DMS79 treated with DMSO at 0.1 percent for 48 hours (cell line): Measurements from ENCODE around the gene CEMIP.

Source experiments
- DNase-seq: peaks from one replicate; lab custom pipeline; 2025; lab: John Stamatoyannopoulos, UW

Gene CEMIP

DNA sequence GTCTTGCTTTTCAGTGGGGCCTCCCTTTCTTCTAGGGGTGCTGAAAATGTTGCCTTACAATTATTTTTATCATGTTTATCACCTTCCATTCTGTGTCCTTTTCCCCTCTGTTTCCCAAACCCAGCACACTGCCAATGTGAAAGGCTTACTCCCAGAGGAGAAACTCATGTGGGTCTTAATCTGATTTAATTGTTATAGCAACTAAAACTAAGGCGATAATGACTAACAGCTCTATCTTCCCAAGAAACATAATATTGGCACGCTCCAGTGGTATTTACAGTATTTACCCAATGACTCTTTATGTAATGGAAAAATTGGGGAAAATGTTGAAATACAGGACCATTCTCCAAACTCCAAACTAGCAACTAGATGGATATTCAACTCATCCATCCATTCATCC is 152.0 kb downstream of the CEMIP start:
- no peak for DNase-seq

GRCh38 chr15:80931721-80932512 is 152.7 kb downstream of the CEMIP start:
- no peak for DNase-seq

DNA sequence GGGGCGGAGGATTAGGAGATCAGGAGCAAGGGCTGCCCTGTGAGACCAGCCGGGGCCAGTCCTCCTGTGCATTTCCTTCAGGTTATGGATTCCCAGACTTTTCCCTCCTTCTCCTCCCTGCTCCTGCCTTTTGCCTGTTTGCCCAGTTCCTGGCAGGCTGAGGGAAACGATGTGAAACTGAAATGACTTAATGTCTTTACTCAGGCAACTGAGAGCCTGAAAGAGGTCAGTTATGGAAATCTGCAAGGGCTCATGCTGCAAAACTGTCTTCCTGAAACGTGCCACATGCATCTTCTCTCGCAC is 153.3 kb downstream of the CEMIP start:
- DNase-seq = no peak

GRCh38 chr15:80932989-80933388 is 153.8 kb downstream of the CEMIP start:
- DNase-seq = no peak

DNA sequence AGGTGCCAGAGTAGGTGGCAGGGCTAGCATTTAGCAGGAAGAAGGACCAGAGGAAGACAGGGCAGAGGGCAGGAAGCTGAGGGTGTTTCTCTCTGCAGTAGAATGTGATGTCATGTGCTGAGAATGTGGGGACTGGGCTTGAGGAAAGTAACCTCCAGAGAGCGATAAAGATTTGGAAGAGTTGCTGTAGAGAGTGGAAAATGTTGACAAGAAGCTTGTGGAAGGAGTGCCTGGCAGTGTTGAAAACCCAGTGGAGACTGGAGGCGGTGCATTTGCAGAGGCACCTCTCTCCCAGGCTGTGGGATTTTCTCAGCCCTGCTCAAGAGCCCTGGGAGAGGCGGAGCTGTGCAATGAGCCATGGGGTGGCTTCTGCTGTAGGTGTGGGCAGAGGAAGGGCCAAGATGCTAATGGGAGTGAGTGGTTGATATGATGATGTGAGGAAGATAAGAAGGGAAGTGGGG is 155.6 kb downstream of the CEMIP start:
- no peak for DNase-seq

DNA sequence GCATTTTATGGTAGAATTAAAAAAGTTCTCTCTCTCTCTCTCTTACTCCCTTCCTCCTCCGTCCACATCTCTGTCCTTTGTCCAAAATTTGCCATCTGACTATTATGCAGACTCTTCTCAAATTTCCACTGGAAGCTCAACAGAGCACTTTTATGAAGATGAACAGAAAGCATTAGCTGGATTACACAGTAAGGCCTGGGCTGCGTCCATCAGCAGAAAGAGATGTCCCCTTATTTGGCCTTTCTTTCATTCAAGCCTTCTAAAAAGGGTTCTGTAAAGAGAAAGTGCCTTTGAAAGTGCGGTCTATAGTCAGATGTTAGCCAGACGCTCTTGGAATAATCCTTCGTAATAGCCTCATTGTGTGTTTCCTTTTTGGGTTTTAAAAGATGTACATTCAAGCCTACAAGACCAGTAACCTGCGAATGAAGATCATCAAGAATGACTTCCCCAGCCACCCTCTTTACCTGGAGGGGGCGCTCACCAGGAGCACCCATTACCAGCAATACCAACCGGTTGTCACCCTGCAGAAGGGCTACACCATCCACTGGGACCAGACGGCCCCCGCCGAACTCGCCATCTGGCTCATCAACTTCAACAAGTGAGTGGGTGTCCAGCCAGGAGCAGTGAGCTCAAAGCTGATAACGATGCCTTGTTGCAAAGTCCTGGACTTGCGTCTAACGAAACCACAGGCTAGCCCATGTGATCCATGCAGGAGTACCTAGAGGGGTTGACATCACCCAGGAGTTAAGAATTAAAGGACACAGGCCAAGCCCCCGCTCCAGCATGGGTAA is 157.3 kb downstream of the CEMIP start:
- no peak for DNase-seq

- no peak for DNase-seq
These were observed 158.5 kb downstream of the CEMIP start for GRCh38 chr15:80937718-80938117.

DNA sequence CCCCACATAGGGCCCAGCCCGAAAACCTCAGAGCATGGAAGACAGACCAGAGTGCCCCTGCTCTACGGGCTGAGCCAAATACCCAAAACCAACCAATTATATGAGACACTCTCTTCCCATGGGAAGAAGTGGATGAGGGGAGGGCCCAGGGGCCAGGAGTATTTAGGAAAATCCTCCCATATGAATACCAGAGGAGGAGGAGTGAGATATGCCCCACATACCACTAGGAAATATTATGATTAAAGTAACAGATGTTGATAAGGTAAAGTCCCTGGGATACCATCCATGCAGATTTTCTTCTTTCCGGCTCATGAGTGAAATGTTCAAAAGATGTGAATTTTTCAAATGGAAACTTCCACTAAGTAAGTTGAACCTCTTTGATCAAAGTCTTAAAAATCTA is 160.0 kb downstream of the CEMIP start:
- no peak for DNase-seq

DNA sequence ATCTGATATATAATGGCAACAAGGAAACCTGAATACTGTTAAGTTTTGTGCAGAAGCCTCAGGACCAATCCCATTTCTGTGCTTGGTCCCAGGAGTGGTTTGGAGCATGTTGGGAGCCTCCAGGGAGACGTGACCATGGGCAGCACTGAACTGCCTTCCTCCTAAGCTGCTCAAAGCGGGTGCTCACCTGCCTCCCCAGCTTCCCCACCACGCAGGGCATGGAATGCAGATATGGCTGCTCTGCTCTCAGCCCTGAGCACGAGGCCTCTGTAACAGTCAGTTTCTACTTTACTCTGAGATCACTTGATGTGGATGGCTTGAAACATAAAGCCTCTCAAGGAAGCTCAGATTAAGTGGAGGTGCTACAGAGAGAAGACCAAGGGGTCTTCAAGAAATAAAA is 161.2 kb downstream of the CEMIP start:
- DNase-seq = no peak

DNA sequence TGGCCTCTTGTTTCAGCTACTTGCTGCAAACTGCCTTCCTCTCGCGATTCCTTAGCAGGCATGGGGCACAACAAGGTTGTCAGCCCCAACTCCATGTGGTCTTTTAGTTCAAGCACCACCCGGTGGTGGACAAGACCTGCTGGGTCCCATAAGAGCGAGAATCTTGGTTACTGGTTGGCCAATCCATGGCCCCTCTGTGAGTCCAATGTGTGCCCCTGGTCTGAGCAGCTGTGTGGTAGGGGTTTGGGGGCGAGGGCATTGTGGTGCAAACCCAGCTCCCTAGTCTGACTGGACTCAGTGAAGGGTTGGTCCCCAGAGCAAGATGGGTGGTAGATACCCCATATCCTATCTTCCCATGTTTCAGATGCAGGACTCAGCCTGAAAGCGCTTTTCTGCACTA is 161.7 kb downstream of the CEMIP start:
- no peak for DNase-seq

GRCh38 chr15:80942266-80942665 is 163.1 kb downstream of the CEMIP start:
- no peak for DNase-seq

DNA sequence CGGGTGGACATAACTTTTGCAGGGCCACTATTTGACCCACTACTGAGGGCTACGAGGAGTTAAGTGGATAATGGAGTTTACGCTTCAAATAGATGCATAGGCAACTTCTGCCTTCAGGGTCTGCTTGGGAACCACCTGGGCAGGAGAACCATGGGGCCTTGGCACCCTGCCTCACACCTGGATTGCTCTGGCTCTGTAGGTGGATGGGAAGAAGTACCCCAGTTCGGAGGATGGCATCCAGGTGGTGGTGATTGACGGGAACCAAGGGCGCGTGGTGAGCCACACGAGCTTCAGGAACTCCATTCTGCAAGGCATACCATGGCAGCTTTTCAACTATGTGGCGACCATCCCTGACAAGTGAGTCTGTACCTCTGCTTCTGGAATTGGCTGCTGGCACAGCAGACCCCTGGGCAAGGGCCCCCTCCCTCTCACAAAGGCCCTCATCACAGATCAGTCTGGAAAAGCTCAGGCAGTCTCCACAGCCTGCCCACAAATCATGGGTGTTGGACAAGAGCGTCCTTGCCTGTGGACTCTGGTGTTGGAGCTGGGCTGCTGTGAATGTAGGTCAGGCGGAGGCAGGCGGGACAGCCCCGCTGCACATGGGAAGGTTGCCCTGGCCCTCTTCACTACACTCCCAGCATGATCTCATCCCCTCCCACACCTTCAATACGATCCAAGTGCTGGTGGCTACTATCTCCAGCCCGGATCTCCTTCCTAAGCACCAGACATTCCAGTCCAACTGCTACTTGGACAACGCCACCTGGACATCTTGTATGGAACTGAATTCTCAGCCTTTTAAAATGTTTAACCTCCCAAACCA is 163.8 kb downstream of the CEMIP start:
- DNase-seq = no peak

- no peak for DNase-seq
These were observed 165.6 kb downstream of the CEMIP start for GRCh38 chr15:80944818-80945217.

- DNase-seq = no peak
These were observed 166.4 kb downstream of the CEMIP start for GRCh38 chr15:80945605-80946004.

- DNase-seq = no peak
These were observed 167.4 kb downstream of the CEMIP start for GRCh38 chr15:80946576-80946975.

GRCh38 chr15:80948651-80949292 is 169.6 kb downstream of the CEMIP start:
- DNase-seq = no peak

DNA sequence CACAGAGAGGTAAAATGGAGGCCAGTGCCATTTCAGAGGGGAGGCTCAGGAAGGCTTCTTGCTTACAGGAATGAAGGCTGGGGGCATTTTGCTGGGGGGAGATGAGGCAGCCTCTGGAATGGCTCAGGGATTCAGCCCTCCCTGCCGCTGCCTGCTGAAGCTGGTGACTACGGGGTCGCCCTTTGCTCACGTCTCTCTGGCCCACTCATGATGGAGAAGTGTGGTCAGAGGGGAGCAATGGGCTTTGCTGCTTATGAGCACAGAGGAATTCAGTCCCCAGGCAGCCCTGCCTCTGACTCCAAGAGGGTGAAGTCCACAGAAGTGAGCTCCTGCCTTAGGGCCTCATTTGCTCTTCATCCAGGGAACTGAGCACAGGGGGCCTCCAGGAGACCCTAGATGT is 170.6 kb downstream of the CEMIP start:
- DNase-seq = no peak

- no peak for DNase-seq
These were observed 171.3 kb downstream of the CEMIP start for GRCh38 chr15:80950291-80951078.

DNA sequence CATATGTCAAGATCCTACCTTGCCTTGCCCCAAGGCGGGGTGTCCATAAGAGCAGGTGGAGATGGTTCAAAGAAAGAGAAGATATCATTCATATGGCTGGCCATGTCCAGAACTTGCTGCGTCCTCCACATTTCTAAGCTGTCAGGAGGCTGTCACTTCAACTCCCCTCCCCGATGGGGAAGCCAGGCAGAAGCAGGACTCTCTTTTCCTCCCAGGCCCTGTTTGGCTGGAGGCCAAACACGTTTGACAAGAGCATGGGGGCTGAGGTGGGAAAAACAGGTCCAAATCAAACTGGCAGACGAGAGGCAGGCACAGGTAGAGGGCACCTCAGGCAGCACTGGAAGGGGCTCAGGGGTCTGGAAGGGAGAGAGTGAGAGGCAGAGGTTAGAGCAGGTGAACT is 172.8 kb downstream of the CEMIP start:
- no peak for DNase-seq

GRCh38 chr15:80953001-80953952 is 174.1 kb downstream of the CEMIP start:
- DNase-seq = no peak
